ENCODE results near the gene TCF12.

Gene TCF12

DNA sequence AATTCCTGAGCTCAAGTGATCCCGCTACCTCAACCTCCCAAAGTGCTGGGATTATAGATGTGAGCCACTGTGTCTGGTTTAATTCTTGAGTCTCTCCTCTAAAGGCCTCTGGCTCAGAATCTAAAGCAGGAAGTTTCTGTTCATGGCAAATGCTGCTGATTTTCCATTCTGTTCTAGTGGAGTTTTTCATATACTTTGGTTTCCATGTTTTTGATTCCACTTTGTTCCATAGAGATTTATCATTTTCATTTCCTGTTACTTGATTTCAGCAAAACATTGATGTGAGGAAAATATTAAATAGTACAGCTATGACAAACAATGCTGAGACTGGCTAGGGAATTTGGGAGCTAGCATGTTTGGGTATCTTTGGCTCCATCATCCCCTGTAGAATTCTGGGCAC lies 205.6 kb downstream of the TCF12 start:
- DNase-seq (ENCODE audit: low read depth), result no peak
- TF ChIP-seq, protein P1, sequence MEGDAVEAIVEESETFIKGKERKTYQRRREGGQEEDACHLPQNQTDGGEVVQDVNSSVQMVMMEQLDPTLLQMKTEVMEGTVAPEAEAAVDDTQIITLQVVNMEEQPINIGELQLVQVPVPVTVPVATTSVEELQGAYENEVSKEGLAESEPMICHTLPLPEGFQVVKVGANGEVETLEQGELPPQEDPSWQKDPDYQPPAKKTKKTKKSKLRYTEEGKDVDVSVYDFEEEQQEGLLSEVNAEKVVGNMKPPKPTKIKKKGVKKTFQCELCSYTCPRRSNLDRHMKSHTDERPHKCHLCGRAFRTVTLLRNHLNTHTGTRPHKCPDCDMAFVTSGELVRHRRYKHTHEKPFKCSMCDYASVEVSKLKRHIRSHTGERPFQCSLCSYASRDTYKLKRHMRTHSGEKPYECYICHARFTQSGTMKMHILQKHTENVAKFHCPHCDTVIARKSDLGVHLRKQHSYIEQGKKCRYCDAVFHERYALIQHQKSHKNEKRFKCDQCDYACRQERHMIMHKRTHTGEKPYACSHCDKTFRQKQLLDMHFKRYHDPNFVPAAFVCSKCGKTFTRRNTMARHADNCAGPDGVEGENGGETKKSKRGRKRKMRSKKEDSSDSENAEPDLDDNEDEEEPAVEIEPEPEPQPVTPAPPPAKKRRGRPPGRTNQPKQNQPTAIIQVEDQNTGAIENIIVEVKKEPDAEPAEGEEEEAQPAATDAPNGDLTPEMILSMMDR (conservative IDR thresholded peaks at IDR 0.05; ENCODE audit: low read length), result no peak

DNA sequence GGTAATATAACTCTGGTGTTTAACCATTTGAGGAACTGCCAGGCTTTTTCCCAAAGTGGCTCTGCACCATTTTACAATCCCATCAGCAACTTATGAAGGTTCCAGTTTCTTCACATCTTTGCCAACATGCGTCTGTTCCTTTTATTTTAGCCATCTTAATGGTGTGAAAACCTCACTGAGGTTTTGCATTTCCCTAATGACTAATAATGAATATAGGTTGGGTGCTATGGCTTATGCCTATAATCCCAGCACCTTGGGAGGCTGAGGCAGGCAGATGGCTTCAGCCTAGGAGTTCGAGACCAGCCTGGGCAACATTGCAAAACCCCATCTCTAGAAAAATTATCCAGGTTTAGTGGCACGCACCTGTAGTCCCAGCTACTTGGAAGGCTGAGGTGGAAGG lies 210.6 kb downstream of the TCF12 start:
- no peak for DNase-seq (ENCODE audit: low read depth)
- TF ChIP-seq, protein P1 (conservative IDR thresholded peaks at IDR 0.05; ENCODE audit: low read length), result no peak
- no peak overlapping the region for H3K4me3 ChIP-seq (ENCODE audit: low read length)

More for the DNA sequence above, 205.6 kb downstream of the TCF12 start:
- H3K4me3 ChIP-seq (ENCODE audit: low read length), result no peak overlapping the region

DNA sequence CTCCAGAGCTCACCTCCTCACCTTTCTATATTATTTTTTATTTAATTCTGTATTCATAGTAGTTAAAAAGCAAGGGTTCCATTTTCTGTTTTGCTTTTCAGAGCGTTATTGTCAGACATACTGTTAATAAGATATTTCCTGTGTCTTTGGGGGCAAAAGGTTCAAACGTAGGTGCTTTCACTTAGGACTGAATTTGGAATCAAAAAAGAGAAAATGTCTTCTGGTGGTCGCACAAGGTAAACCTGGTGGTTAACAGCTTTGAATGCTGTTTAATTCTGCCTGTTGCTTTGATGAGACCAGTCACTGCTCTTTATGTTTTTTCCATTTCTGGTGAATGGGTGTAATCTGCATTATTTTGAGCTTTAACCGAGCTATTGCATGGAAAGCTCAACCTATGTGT lies 212.5 kb downstream of the TCF12 start:
- no peak overlapping the region for H3K4me3 ChIP-seq (ENCODE audit: low read length)
- TF ChIP-seq, protein P1 (conservative IDR thresholded peaks at IDR 0.05; ENCODE audit: low read length), result no peak
- no peak for DNase-seq (ENCODE audit: low read depth)

DNA sequence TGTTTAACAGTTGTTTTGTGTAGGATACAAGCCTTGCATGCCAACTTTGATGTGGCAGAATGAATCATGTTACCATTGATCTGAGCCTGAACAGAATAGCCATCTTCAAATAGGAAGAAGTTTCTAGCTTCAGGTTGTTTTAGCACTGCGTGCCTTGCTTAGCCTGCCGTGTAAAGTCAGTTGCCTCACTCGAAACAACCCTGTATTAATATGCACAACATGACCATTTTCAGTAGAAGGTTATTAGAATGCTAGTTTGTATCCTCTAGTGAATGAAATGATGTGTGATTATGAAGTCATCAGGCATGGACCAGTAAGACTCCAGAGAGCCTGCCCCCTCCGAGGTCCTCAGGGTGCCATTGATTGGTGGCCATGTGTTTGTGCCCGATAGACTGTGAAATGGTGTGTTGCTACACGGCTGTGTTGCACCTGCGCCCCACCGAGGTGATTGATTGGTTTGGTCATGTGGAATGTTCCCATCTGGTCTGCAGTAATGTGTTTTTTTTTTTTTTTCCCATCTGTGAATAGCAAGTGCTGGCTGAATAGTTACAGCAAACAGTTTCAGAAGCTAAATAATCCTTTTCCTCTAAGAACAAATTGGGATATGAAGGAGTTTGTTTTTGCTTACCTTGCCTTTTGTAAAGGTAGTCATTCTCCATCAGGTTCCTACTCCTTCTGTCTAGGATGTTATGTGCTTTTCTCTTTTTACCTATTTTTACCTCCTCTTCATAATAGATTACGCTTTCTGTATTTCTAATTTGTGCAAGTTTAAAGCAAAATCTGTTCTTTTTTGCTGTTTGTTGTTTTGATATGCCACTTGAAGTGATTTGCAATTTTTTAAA lies 214.9 kb downstream of the TCF12 start:
- peak; percentile 59 for DNase-seq (ENCODE audit: low read depth)
- H3K4me3 ChIP-seq (ENCODE audit: low read length), result no peak overlapping the region
- TF ChIP-seq, protein P1 (conservative IDR thresholded peaks at IDR 0.05; ENCODE audit: low read length), result no peak

DNA sequence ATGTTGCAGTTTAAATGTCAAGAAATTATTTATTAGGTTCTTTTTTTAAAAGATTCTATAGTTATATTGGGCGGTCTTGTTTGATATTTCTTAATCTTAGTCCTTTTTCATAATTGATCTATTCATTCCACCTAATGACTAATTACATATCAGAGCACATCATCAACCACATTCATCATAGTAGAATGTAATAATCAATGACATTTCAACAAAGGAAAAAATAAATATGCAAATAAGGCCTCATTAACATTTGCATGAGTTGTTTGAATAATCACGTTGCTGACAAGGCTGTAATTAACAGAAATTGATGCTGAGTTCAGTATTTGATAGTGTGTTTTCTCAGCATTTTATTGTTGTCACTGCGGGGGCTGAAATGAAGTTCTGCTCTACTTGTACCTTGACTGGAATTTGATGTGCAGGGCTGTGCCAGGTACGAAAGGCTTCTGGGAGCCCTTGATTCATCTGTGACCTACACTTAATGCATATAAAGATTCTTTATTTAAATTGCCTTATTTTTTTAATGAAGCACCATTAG lies 215.7 kb downstream of the TCF12 start:
- TF ChIP-seq, protein P1 (conservative IDR thresholded peaks at IDR 0.05; ENCODE audit: low read length), result no peak
- no peak for DNase-seq (ENCODE audit: low read depth)
- no peak overlapping the region for H3K4me3 ChIP-seq (ENCODE audit: low read length)

DNA sequence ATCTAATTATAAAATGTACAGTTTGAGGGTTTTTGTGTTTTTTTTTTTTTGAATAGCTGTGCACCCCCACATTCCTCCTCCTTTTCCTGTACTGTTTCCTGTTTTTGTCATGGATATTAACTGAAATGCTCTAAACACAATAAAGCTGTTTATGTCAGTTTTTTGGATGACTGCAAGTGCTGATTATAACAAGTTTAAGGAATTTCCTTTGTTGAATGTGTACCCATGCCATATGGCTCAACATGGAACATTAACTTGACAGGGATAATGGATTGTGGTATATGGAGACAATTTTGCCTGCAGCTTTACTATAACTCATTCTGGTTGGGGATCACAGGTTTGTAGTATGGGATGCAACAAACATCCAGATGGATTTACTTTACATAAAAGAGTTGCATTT lies 216.4 kb downstream of the TCF12 start:
- H3K4me3 ChIP-seq (ENCODE audit: low read length), result no peak overlapping the region
- DNase-seq (ENCODE audit: low read depth), result peak; percentile 44
- TF ChIP-seq, protein P1 (conservative IDR thresholded peaks at IDR 0.05; ENCODE audit: low read length), result no peak

DNA sequence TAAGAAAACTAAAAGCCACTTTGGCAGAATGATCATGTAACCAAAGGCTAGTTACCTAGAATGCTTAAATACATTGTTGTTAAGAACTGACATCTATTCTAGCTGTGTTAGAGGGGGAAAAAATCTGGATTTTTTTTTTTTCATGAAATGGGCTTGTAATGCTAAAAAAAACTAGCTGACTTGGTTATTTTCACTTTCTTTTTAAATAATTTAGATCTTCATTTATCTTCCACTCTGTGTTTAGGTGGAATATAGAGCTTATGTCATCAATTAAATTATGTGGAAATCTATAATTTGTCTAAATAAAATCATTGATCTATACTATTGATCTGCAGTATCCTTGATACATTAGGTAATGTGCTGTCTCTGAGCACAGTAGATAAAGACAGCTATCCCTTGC lies 217.4 kb downstream of the TCF12 start:
- no peak overlapping the region for H3K4me3 ChIP-seq (ENCODE audit: low read length)
- no peak for DNase-seq (ENCODE audit: low read depth)
- TF ChIP-seq, protein P1 (conservative IDR thresholded peaks at IDR 0.05; ENCODE audit: low read length), result no peak
